ENCODE results near the gene PSMD13. TPM values are rescaled to one million over a fixed set of nuclear protein-coding genes. Genes with fewer than 3 reads are reported as not detected.

Gene PSMD13
- total and polyA plus RNA-seq, 2 of the 13 experiments (the other 11 are each of a cell fraction or from before 2014, with no cell fraction given) = 83.0 to 117 TPM

DNA sequence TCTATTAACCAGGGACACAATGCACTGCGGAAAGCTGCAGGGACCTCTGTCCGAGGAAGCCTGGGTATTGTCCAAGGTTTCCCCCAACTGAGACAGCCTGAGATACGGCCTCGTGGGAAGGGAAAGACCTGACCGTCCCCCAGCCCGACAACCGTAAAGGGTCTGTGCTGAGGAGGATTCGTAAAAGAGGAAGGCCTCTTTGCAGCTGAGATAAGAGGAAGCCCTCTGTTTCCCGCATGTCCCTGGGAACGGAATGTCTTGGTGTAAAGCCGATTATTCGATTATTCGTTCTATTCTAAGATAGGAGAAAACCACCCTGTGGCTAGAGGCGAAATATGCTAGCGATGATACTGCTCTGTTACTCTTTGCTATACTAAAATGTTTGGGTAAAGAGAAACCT lies 34.8 kb upstream of the PSMD13 start:
- H3K36me3 ChIP-seq (replicated peaks in 1 of 2; ENCODE audit: control insufficient read depth in 1 of 2, insufficient read depth in 2 of 2, low read length in 2 of 2) = peaks cover 3 to 23% of the 10 kb centered on the region in 2 experiments; a peak in 4 of 5 replicates
- CTCF ChIA-PET (ENCODE audit: low intra/inter-chr PET ratio, low total read pairs) = no interaction called here
- peaks cover 19% of the 10 kb centered on the region for H3K79me2 ChIP-seq (ENCODE audit: insufficient read depth, low read length)
- ATAC-seq (no peak), FAIRE-seq (no peak), DNase-seq (ENCODE audit: low spot score) (no peak)
- H2AFZ ChIP-seq (ENCODE audit: low read length) = no peak overlapping the region
- no peak overlapping the region for H3K27ac ChIP-seq (ENCODE audit: extremely low read length, insufficient read depth, low read length)
- H3K4me2 ChIP-seq (ENCODE audit: low read depth, low read length) = no peak overlapping the region
- no peak overlapping the region for H3K9ac ChIP-seq (ENCODE audit: insufficient read depth, low read depth, low read length)
- no peaks in the 10 kb centered on the region for H3K9me3 ChIP-seq (ENCODE audit: low read length)
- in situ Hi-C loops (cut with HindIII; ENCODE audit: extremely low pct_ligation_motif_present, low pct_unique_long_range_greater_than_20kb) (no loop called here), intact Hi-C loops (cut with micrococcal nuclease; ENCODE audit: unreplicated experiment) (no loop called here)
- no peak overlapping the region for H3K4me3 ChIP-seq (replicated peaks in 1 of 3; ENCODE audit: insufficient read depth in 1 of 3, low read depth in 2 of 3, low read length in 3 of 3)
- WGBS (ENCODE audit: low lambda C conversion rate) = 89% methylated on average over 15 of the region's 15 CpGs
- peaks cover 23% of the 10 kb centered on the region for H3K4me1 ChIP-seq (ENCODE audit: insufficient read depth, low read length)
- TF ChIP-seq NBN (conservative IDR thresholded peaks at IDR 0.05) = no peak
- TF ChIP-seq, protein P1, sequence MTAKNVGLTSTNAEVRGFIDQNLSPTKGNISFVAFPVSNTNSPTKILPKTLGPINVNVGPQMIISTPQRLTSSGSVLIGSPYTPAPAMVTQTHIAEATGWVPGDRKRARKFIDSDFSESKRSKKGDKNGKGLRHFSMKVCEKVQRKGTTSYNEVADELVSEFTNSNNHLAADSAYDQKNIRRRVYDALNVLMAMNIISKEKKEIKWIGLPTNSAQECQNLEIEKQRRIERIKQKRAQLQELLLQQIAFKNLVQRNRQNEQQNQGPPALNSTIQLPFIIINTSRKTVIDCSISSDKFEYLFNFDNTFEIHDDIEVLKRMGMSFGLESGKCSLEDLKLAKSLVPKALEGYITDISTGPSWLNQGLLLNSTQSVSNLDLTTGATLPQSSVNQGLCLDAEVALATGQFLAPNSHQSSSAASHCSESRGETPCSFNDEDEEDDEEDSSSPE (CRISPR knock-in tag; IDR thresholded peaks at IDR 0.05) = no peak
- TF ChIP-seq GMEB1 (CRISPR knock-in tag; IDR thresholded peaks at IDR 0.05; ENCODE audit: borderline replicate concordance) = no peak
- no peak for TF ChIP-seq ZNF30 (CRISPR knock-in tag; IDR thresholded peaks at IDR 0.05)
- no peak for TF ChIP-seq REXO4 (CRISPR knock-in tag; IDR thresholded peaks at IDR 0.05; ENCODE audit: borderline replicate concordance)
- TF ChIP-seq, protein P2, sequence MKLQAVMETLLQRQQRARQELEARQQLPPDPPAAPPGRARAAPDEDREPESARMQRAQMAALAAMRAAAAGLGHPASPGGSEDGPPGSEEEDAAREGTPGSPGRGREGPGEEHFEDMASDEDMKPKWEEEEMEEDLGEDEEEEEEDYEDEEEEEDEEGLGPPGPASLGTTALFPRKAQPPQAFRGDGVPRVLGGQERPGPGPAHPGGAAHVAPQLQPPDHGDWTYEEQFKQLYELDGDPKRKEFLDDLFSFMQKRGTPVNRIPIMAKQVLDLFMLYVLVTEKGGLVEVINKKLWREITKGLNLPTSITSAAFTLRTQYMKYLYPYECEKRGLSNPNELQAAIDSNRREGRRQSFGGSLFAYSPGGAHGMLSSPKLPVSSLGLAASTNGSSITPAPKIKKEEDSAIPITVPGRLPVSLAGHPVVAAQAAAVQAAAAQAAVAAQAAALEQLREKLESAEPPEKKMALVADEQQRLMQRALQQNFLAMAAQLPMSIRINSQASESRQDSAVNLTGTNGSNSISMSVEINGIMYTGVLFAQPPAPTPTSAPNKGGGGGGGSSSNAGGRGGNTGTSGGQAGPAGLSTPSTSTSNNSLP (IDR thresholded peaks at IDR 0.05; ENCODE audit: low read depth, low read length) = no peak
- no peak for TF ChIP-seq FOXO1 (CRISPR knock-in tag; IDR thresholded peaks at IDR 0.05)
- no peak for TF ChIP-seq ZNF784 (CRISPR knock-in tag; IDR thresholded peaks at IDR 0.05; ENCODE audit: borderline replicate concordance)
- no peak for TF ChIP-seq ZNF746 (CRISPR knock-in tag; IDR thresholded peaks at IDR 0.05)
- no peak for TF ChIP-seq ZNF33A (CRISPR knock-in tag; IDR thresholded peaks at IDR 0.05; ENCODE audit: borderline replicate concordance)
- no peak for TF ChIP-seq ZNF629 (CRISPR knock-in tag; conservative IDR thresholded peaks at IDR 0.05)
- BruUV-seq (replicated peaks) = no TSS peak
- H4K20me1 ChIP-seq (ENCODE audit: insufficient read depth, low read length) = peaks cover 7% of the 10 kb centered on the region; the same call in 1 of the 2 replicates
- H3K27me3 ChIP-seq (ENCODE audit: control insufficient read depth in 1 of 2, insufficient read depth in 2 of 2, low read length in 2 of 2) = no peaks in the 10 kb centered on the region; a peak in 1 of 5 replicates
- POLR2A ChIA-PET = no interaction called here

Measured in HepG2 (cell line).